GM12872 (cell line): ENCODE data around the gene LIN37.

Experiments used
- TF ChIP-seq, protein P1 (sequence below): IDR thresholded peaks from 3 replicates; pipeline ENCODE4 v1.5.1; 2011; ENCODE audit warnings: low read depth, mild to moderate bottlenecking, low read length, moderate library complexity; ENCODE audit not compliant: insufficient read depth

The LIN37 gene

DNA sequence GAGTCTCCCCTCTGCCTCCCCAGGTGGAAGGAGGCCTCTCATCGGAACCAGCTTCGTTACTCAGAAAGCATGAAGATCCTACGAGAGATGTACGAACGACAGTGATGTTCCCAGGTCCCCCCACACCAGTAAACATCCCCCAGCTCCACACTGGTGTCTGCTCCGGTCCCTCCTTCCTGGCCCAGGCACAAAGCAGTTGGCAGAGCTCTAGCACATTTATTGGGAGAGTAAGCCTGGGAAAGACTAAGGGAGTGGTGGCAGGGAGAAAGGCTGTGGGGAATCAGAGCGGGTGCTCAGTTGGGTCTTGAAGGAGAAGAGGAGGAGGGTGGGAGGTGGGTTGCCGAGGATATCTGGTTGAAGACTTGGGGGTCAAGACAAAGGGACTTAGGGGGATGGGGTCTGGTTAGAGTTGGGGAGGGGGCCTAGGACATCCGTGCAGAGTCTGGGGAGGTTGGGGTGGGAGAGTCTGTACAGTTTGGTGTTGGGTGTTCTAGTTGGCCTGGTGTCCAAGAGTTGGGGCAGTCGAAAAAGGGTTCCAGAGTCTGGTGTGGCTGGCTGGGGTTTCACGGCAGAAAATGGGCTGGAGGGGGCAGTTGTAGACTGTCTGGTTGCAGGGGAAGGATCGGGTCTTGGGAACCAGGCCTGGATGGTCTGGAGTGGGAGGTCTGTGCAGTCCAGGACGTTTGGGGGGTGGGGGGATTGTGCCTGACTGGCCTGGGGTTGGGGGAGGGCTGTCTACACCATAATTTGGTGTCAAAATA, 6.2 kb downstream of the LIN37 start:
- TF ChIP-seq, protein P1, sequence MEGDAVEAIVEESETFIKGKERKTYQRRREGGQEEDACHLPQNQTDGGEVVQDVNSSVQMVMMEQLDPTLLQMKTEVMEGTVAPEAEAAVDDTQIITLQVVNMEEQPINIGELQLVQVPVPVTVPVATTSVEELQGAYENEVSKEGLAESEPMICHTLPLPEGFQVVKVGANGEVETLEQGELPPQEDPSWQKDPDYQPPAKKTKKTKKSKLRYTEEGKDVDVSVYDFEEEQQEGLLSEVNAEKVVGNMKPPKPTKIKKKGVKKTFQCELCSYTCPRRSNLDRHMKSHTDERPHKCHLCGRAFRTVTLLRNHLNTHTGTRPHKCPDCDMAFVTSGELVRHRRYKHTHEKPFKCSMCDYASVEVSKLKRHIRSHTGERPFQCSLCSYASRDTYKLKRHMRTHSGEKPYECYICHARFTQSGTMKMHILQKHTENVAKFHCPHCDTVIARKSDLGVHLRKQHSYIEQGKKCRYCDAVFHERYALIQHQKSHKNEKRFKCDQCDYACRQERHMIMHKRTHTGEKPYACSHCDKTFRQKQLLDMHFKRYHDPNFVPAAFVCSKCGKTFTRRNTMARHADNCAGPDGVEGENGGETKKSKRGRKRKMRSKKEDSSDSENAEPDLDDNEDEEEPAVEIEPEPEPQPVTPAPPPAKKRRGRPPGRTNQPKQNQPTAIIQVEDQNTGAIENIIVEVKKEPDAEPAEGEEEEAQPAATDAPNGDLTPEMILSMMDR = no peak

DNA sequence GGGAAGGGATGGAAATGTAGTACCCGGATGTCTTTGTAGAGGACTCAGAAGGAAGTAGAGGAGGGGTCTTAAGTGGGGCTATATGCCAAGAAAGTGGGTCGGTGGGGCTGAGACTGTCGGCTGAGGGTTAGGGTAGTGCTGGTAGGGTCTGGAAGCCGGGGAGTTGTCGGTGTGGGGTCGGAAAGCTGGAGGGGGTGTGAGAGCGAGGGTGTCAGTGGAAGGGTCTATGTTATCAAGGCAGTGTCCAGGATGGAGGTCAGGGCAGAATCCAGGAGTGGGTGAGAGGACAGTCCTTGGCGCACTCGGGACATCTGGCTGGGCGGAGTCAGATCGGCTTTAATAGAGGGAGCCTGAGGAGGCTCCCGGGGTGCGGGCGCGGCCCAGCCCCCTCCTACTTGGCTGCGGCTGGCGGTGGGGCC, 6.8 kb downstream of the LIN37 start:
- TF ChIP-seq, protein P1 = no peak

DNA sequence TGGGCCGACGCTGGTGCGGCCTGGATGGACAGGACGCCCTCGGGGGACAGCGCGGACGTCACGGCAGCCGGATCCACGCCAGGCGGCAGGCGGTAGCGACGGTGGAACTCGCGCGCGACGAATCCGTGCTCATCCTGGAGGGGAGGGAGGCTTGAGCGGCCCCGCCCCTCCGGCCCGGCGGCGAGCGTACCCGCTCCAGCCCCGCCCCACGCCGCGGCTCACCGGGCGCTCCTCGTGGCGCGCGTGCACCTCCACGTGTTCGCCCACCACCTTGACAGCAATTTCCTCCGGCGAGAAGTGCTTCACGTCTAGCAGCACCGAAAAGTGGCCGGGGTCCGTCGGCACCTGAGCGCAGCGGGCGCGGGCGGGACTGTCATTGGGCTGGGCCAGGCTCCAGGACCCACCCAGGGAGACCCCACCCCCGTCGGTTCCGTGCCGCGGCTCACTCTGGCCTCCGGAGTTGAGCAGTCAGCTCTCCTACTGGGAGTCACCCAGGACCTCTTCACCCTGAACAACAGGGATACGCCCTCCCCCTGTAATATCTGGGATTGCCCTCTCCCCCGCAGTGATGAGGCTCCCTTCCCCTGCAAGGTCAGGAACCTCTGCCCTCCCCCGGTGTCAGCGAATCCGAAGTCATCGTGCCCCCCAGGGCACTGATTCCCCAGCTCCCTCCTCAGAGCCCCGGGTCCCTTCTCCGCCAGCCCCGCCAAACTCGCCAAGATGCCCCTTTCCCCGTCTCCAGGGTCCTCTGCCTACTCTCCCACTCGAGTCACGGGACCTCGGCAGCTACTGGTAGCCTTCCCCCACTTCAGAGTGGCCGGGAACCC, 7.4 kb downstream of the LIN37 start:
- TF ChIP-seq, protein P1 = no peak

DNA sequence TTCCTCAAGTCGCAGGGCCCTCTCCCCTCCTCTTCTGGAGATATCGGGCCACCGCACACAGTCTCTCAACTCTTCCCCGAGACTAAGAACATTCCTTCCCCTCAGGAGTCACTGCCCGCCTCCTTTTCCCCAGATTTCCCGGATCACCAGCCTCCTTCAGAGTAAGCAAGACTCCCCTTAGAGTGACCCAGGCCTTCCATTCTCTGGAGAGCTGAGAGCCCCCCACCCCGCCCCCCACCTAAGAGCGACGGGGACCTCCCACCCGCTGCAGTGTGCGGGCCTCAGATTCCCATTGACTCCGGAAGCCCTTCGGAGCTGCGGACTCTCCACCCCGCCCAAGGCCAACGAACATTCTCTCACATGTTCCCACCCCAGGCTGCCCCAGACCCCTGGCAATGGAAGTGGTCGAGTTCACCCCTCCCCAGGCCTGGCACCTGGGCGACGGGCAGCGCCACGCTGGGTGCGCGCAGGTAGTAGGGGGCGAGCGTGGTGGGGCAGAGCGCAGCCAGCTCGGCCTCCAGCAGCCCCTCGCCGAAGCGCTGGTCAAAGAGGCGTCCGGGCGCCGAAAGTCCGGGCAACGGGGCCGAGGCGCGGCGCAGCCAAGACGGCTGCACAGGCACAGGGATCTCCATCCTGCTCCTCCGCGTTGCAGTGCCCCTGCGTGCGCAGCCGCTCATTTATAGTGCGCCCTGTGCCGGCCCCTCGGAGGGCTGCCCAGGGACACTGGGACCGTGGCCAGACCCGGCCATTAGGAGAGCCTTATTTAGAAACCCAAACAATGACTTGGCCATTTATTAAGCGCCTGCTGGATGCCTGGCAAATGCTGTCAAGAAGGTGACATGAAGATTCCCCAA, 8.2 kb downstream of the LIN37 start, which contains the start of gene HSPB6:
Gene HSPB6, minus strand, starts transcription at position 653 of the 854 bp plus-strand sequence. Its CDS starts 21 bp downstream, at position 632.
- TF ChIP-seq, protein P1 = no peak

DNA sequence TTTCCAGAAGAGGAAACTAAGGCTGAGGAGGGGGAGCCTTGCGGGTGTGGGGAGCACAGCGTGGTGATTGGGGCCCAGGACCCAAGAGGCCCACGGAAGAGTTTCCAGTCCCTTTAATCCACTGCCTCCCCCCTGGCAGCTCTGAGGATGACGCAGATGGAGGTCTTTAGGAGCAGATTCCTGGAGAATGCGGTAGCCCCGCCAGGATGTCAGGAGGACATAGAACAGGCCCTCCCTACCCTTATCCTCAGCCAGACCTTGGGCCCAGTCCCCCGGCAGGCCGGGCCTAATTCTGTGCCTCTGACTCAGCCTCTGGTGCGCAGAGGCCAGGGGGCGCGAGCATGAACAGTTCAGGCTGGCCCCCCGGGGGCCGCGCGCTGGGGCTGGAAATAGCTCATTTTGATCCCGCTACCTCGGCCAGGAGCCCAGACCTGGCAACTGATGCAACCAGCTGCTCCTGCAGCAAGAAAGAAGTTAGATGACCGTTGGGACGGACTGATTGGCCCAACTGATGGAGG, 8.9 kb downstream of the LIN37 start:
- TF ChIP-seq, protein P1 = no peak

DNA sequence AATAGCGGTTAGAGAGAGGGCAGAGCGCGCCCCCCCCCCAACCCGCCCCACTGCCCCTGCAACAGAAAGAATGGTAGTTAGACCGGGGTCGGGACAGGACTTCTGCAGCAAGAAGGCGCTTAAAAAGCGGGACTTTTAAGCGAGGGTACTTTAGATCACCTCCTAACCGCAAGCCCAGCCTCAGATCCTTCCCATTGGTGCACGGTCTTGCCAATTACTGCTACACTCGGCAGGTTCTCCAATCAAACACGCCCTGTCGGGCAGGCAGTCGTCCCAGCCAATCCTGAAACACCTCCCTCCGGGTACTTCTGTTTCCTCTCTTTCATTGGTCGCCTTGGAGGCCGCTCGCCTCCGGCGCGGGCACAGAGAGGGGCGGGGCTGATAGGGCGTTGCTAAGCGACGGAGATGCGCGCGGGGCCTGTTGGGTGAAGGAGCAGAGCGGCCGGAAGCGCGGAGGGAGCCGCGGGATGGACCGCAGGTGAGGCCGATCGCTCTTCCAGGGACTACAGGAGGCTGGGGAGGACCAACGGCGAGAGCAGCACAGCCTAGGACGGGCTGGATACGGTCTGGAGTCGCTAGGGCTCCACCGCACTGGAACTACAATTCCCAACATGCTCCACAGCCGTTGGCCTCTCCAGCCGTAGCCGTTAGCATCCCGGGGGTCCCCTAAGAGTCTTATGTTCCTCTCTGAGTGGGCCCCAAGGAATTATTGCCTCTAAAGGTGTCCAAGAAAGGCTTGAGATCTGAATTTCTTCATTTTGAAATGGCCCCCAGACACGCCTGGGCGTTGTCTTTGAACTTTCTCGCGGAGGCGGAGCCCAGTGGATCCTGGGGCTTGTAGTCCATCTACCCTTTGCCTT, 9.6 kb downstream of the LIN37 start, which contains the start of gene PROSER3:
Gene PROSER3, plus strand, starts transcription at position 428 of the 860 bp plus-strand sequence. Its CDS starts 40 bp downstream, at position 468.
- TF ChIP-seq, protein P1 = no peak
